ENCODE results near the gene OOSP2.

The OOSP2 gene

GRCh38 chr11:60084631-60085273, 44.5 kb downstream of the OOSP2 start:
- DNase-seq: no peak

GRCh38 chr11:60085909-60086308, 45.7 kb downstream of the OOSP2 start:
- DNase-seq: no peak

GRCh38 chr11:60087239-60087638, 47.0 kb downstream of the OOSP2 start:
- DNase-seq: no peak

GRCh38 chr11:60088364-60088763, 48.2 kb downstream of the OOSP2 start, which contains the start of gene MS4A2:
TSS of gene MS4A2 (plus strand) at chr11:60088664. CDS start at chr11:60088766, 102 bp downstream.
- DNase-seq: no peak

GRCh38 chr11:60095477-60096120, 55.4 kb downstream of the OOSP2 start:
- DNase-seq: no peak

- DNase-seq: no peak
Observed at GRCh38 chr11:60097189-60097588, 57.0 kb downstream of the OOSP2 start.

Measured in activated CD4-positive, CD25-positive, alpha-beta regulatory T cell treated with anti-CD3 and anti-CD28 coated beads, Interleukin-2, amount 50 U/mL, for 72 hours (primary cell).